Kidney (tissue), 22 donors: ENCODE data around the gene CDHR4. TPM values are rescaled to one million over a fixed set of nuclear protein-coding genes. Genes with fewer than 3 reads are reported as not detected.
A peak's percentile ranks its signal among the peaks of the same experiment; 100 is the strongest.

ENCODE experiments used
- DNase-seq, 5 donors: peaks; one replicate each; pipeline ENCODE4 v3.0.0-alpha.2; 2013 to 2020
- FAIRE-seq: peaks from 2 replicates; lab custom pipeline; 2012; peaks lifted over from hg19 to GRCh38; lab: Jason Lieb, UNC
- H3K27ac ChIP-seq, 2 donors: one replicate each; pipeline ENCODE4 v1.7.0; 2013; ENCODE audit warnings: low read depth in 2 of 2, low read length in 2 of 2, inconsistent platforms in 1 of 2
- H3K27me3 ChIP-seq: one replicate; pipeline ENCODE4 v1.7.1; 2013; ENCODE audit warnings: low read length, inconsistent platforms; ENCODE audit not compliant: control insufficient read depth, insufficient read depth
- H3K36me3 ChIP-seq, 3 donors: one replicate each; pipeline versions ENCODE4 v1.7.0 to v1.7.1; 2013; ENCODE audit warnings: low read length in 3 of 3, control low read depth in 1 of 3, inconsistent platforms in 1 of 3; ENCODE audit not compliant: insufficient read depth in 3 of 3, control insufficient read depth in 2 of 3
- H3K4me1 ChIP-seq, 3 donors: one replicate each; pipeline versions ENCODE4 v1.7.0 to v1.7.1; 2013; ENCODE audit warnings: low read length in 3 of 3, inconsistent platforms in 1 of 3, low read depth in 1 of 3; ENCODE audit not compliant: control insufficient read depth in 2 of 3, insufficient read depth in 2 of 3
- H3K4me3 ChIP-seq, 3 donors: one replicate each; pipeline versions ENCODE4 v1.7.0 to v1.8.1; 2013; ENCODE audit warnings: low read length in 3 of 3, control low read depth in 1 of 3, inconsistent platforms in 1 of 3
- H3K9ac ChIP-seq, 3 donors: one replicate each; pipeline versions ENCODE4 v1.7.0 to v1.7.1; 2013; ENCODE audit warnings: low read length in 3 of 3, control low read depth in 1 of 3, inconsistent platforms in 1 of 3
- H3K9me3 ChIP-seq, 3 donors: one replicate each; pipeline versions ENCODE4 v1.7.0 to v1.7.1; 2013; ENCODE audit warnings: low read length in 3 of 3, control low read depth in 1 of 3, inconsistent platforms in 1 of 3; ENCODE audit not compliant: control insufficient read depth in 2 of 3, insufficient read depth in 1 of 3
- intact Hi-C: fragments of 100-400 bp; cut with DNase I; formaldehyde crosslinking; loops from one replicate; pipeline ENCODE4 v1.11.1; 2022
- long read RNA-seq, 10 donors: library from polyadenylated mRNA in 1 of 10; unstranded in 1 of 10; transcript quantifications; one replicate each; pipeline ENCODE4 v2.0.0 and lab custom pipeline, GENCODE V29; 2021 to 2026
- polyA plus RNA-seq: library from polyadenylated mRNA; stranded (reverse); fragments of 350-450 nt; fragmentation: Illumina TruSeq; extraction: RNeasy Lipid Tissue Mini Kit (QIAGEN cat#74804); gene quantifications from one replicate; pipeline ENCODE4 v1.2.3, GENCODE V29; 2014; ENCODE audit warnings: low read depth, low replicate concordance; ENCODE audit not compliant: insufficient read depth
- total RNA-seq: library from RNA; stranded (reverse); fragmentation: NEBNext Ultra II Directional; extraction: Animal tissue kit (Norgen Biotek cat#: 25700); gene quantifications from one replicate; pipeline ENCODE4 v1.2.1, GENCODE V29; 2021
- TF ChIP-seq, protein P1 (sequence below): IDR thresholded peaks from 3 replicates; pipeline ENCODE4 v1.5.1; 2012; ENCODE audit warnings: mild to moderate bottlenecking, moderate library complexity, borderline replicate concordance; ENCODE audit not compliant: insufficient read depth; ENCODE audit errors: extremely low read depth
- donor health status: control.
- donor health status: control.
- donor health status: control.
- donor health status: control.
- donor health status: control.
- donor health status: DM: yes; HTN: yes; CAD: no.
- donor health status: Normal renal cell carcinoma (clear cell type).

CDHR4 gene, protein sequence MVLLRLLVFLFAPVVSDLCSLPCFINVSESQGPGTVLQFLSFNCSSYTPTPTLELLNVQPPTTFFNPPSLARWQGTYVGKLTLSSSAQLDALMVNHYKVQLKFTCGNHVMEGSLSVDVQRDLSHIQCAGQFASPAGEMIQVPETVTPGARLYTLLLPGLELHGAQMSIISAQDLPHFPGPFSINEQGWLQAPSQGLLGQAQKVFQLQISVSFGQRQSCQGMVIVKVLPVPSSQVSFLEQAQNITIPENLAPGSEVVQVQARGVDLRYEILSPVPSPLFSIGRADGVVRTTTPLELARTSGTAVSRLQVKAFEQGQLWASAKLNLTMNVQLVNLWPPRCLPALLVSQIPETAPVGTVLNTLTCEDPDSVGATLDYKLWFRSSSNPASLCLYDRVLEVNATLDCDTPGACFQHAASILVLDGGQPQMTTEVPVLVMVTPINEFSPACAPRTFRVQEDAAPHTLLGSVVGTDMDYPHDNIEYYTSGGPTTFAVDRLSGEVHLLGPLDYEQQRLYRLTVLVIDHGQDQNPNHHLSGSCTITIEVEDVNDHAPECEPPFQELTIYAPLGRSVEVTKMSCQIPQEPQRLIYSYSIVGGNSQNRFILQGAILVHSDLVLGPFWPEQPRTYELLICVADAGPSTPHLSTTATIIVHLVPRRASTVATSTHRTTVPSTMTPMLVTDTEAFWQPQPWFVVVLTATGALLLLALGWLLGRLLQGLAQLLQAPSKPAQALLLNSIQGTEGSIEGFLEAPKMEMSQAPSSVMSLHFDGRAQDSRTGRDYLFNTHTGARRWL
- total RNA-seq: 0.54 TPM
- polyA plus RNA-seq: not detected
- long read RNA-seq, donor 1: 0 reads
- long read RNA-seq, donor 2: 0 reads
- long read RNA-seq, donor 3: 0 reads
- long read RNA-seq, donor 4: 0 reads
- long read RNA-seq, donor 5: 0 reads
- long read RNA-seq, donor 6: 0 reads
- long read RNA-seq, donor 7, partial matches to known transcripts: 1 of 1 reads
- long read RNA-seq, donor 7, other reads (novel, unspliced or antisense): 0 of 1 reads
- long read RNA-seq, donor 8: 0 reads
- long read RNA-seq, donor 9: 0 reads
- long read RNA-seq, donor 10: 0 reads

DNA sequence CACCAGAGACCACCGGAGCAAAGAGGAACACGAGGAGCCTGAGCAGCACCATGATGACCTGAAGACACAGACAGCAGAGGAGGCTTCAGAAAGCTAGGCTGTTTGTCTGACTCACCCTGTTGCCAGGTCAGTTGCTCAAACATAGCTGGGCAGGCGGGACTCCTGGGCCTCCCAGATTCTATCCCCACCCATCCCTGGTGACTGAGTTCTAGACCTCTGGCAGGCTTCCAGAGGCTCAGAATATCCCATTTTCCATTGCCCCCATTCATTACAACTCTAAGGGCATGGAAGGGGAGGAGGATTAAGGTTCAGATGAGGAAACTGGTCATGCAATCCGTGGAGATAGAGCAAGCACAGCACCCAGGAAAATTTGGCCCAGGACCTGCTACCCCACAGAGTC, at the start of gene CDHR4:
CDHR4 (minus strand) TSS at position 113 of the 400 bp plus-strand sequence; CDS start at position 52, 61 bp downstream.
- Histone ChIP-seq H3K27me3 (no peaks in the 10 kb centered on the region), H3K9ac (no peak within 1 kb of the TSS), H3K4me3 (no peak within 1 kb of the TSS), H3K4me1 (peaks cover 0 to 14% (median 0%) of the 10 kb centered on the region in 3 donors), H3K9me3 (no peaks in the 10 kb centered on the region), H3K36me3 (no peaks in the 10 kb centered on the region), H3K27ac (no peak within 1 kb of the TSS)
- FAIRE-seq (no peak), DNase-seq (no peak)
- TF ChIP-seq, protein P1, sequence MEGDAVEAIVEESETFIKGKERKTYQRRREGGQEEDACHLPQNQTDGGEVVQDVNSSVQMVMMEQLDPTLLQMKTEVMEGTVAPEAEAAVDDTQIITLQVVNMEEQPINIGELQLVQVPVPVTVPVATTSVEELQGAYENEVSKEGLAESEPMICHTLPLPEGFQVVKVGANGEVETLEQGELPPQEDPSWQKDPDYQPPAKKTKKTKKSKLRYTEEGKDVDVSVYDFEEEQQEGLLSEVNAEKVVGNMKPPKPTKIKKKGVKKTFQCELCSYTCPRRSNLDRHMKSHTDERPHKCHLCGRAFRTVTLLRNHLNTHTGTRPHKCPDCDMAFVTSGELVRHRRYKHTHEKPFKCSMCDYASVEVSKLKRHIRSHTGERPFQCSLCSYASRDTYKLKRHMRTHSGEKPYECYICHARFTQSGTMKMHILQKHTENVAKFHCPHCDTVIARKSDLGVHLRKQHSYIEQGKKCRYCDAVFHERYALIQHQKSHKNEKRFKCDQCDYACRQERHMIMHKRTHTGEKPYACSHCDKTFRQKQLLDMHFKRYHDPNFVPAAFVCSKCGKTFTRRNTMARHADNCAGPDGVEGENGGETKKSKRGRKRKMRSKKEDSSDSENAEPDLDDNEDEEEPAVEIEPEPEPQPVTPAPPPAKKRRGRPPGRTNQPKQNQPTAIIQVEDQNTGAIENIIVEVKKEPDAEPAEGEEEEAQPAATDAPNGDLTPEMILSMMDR: no peak
- intact Hi-C loops: no loop called here

DNA sequence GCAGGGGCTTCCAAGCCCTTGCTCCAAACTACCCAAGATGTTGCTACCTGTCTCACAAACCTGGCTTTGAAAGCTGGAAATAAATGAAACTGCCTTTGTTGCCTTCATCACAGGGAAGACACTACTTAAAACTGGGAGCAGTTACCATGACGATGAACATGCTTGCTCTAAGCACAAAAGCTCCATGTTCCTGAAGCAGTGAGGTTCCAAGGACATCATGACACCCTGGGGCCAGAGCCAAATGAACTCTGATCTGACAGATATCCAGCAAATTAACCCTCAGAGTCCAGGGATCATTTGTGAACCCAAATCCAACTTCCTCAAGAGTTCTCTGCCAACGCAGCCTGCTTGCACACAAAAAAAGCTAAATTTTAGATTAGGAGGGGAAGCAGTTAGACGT, 46.0 kb upstream of the CDHR4 start:
- Histone ChIP-seq H3K27ac (peak overlapping the region in 1 of 2 donors; percentile 3), H3K9ac (no peak overlapping the region), H3K36me3 (no peaks in the 10 kb centered on the region), H3K4me3 (no peak overlapping the region), H3K27me3 (no peaks in the 10 kb centered on the region), H3K4me1 (peaks cover 0 to 12% (median 0%) of the 10 kb centered on the region in 3 donors), H3K9me3 (no peaks in the 10 kb centered on the region)
- intact Hi-C loops: no loop called here
- TF ChIP-seq, protein P1: no peak
- no peak for DNase-seq
- FAIRE-seq: no peak

DNA sequence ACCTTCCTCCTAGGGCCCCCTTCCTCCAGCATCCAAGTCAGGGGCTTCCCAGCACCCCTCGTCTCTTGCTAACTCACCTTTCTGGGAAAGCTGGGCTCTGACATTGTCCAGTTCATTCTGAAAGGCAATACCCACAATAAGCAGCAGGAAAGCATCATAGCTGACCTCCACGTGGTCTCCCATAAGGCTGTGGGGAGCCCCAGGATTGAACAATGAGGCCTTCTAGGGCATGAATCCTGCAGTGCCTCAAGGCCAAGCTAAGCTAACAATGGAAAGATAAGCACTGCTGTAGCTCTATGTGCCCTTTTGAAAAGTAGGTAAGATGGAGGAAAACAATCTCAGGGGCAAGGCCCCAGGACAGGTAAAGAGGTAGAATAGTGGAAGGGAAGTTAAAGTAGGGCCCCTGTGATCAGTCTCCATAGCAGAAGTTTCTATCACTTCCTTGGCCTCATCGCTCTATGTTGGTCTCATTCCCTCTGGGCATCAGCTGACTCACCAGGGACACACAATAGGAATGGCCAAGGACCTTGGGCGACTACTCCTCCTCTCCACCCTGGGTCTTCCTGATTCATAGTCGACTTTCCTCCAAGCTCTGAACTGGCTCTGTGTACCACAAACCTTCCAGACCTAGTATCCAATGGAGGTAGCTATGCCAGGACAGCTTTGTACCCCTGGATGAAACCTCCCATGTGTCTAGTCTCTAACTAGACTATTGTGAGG, 45.0 kb upstream of the CDHR4 start:
- no peak overlapping the region for H3K4me3 ChIP-seq
- no peak for DNase-seq
- TF ChIP-seq, protein P1: no peak
- H3K27ac ChIP-seq: no peak overlapping the region
- FAIRE-seq: no peak
- no peaks in the 10 kb centered on the region for H3K9me3 ChIP-seq
- H3K27me3 ChIP-seq: no peaks in the 10 kb centered on the region
- no peak overlapping the region for H3K9ac ChIP-seq
- peaks cover 0 to 21% (median 2%) of the 10 kb centered on the region in 3 donors for H3K4me1 ChIP-seq
- intact Hi-C loops: no loop called here
- no peaks in the 10 kb centered on the region for H3K36me3 ChIP-seq
